ENCODE measurements around the gene ITGB7. TPM values are rescaled to one million over a fixed set of nuclear protein-coding genes. Genes with fewer than 3 reads are reported as not detected.

Gene ITGB7
- polyA plus RNA-seq, 3 donors, result 24.1 to 33.1 (median 28.4) TPM

- Histone ChIP-seq H3K79me2 (ENCODE audit: insufficient read depth, low read length) (no peaks in the 10 kb centered on the region), H3K4me1 (ENCODE audit: control insufficient read depth in 1 of 2, insufficient read depth in 2 of 2, low read length in 2 of 2) (no peaks in the 10 kb centered on the region), H3K27me3 (ENCODE audit: control insufficient read depth in 2 of 2, insufficient read depth in 2 of 2, low read length in 2 of 2) (no peaks in the 10 kb centered on the region), H2AFZ (ENCODE audit: insufficient read depth, low read depth, low read length, poor library complexity, severe bottlenecking) (no peak overlapping the region), H3K4me2 (replicated peaks; ENCODE audit: extremely low read depth, low read length, poor library complexity, severe bottlenecking) (no peak overlapping the region), H3K9me3 (replicated peaks in 1 of 2; ENCODE audit: control insufficient read depth in 1 of 2, insufficient read depth in 1 of 2, low read length in 2 of 2) (no peaks in the 10 kb centered on the region), H4K20me1 (ENCODE audit: insufficient read depth, low read length) (no peaks in the 10 kb centered on the region), H3K36me3 (replicated peaks in 1 of 2; ENCODE audit: control insufficient read depth in 1 of 2, insufficient read depth in 2 of 2, low read length in 2 of 2) (no peaks in the 10 kb centered on the region), H3K9ac (ENCODE audit: insufficient read depth, low read length, poor library complexity, severe bottlenecking) (no peak overlapping the region), H3K4me3 (replicated peaks in 1 of 3; ENCODE audit: low read depth in 2 of 3, low read length in 3 of 3) (no peak overlapping the region), H3K27ac (ENCODE audit: low read depth in 1 of 2, low read length in 2 of 2) (no peak overlapping the region)
- intact Hi-C loops (cut with micrococcal nuclease), result no loop called here
- H3K27me3 Mint-ChIP-seq (ENCODE audit: low read depth in 3 of 3), result peaks cover 0 to 4% (median 3%) of the 10 kb centered on the region in 3 donors
- H3K36me3 Mint-ChIP-seq, result no peaks in the 10 kb centered on the region
- TF ChIP-seq CTCF (IDR thresholded peaks at IDR 0.05), result no peak
- no peak overlapping the region for H3K27ac Mint-ChIP-seq
- 80% methylated on average over 1 of the region's 15 CpGs for WGBS (ENCODE audit: insufficient coverage)
- no peak for DNase-seq
- no peaks in the 10 kb centered on the region for H3K4me1 Mint-ChIP-seq
- H3K9me3 Mint-ChIP-seq, result peaks cover 0 to 3% (median 0%) of the 10 kb centered on the region in 7 donors
- H3K4me3 Mint-ChIP-seq, result no peak overlapping the region
Measured at GRCh38 chr12:53147653-53148052, 59.4 kb downstream of the ITGB7 start.

- TF ChIP-seq CTCF (IDR thresholded peaks at IDR 0.05), result no peak
- Histone ChIP-seq H3K9ac (ENCODE audit: insufficient read depth, low read length, poor library complexity, severe bottlenecking) (no peak overlapping the region), H3K27ac (ENCODE audit: low read depth in 1 of 2, low read length in 2 of 2) (no peak overlapping the region), H4K20me1 (ENCODE audit: insufficient read depth, low read length) (no peaks in the 10 kb centered on the region), H2AFZ (ENCODE audit: insufficient read depth, low read depth, low read length, poor library complexity, severe bottlenecking) (no peak overlapping the region), H3K4me2 (replicated peaks; ENCODE audit: extremely low read depth, low read length, poor library complexity, severe bottlenecking) (no peak overlapping the region), H3K36me3 (replicated peaks in 1 of 2; ENCODE audit: control insufficient read depth in 1 of 2, insufficient read depth in 2 of 2, low read length in 2 of 2) (no peaks in the 10 kb centered on the region), H3K4me1 (ENCODE audit: control insufficient read depth in 1 of 2, insufficient read depth in 2 of 2, low read length in 2 of 2) (no peaks in the 10 kb centered on the region), H3K79me2 (ENCODE audit: insufficient read depth, low read length) (no peaks in the 10 kb centered on the region), H3K9me3 (replicated peaks in 1 of 2; ENCODE audit: control insufficient read depth in 1 of 2, insufficient read depth in 1 of 2, low read length in 2 of 2) (no peaks in the 10 kb centered on the region), H3K27me3 (ENCODE audit: control insufficient read depth in 2 of 2, insufficient read depth in 2 of 2, low read length in 2 of 2) (no peaks in the 10 kb centered on the region), H3K4me3 (replicated peaks in 1 of 3; ENCODE audit: low read depth in 2 of 3, low read length in 3 of 3) (no peak overlapping the region)
- H3K4me1 Mint-ChIP-seq, result no peaks in the 10 kb centered on the region
- H3K9me3 Mint-ChIP-seq, result peaks cover 0 to 3% (median 0%) of the 10 kb centered on the region in 7 donors
- no peak for DNase-seq
- no peak overlapping the region for H3K4me3 Mint-ChIP-seq
- H3K36me3 Mint-ChIP-seq, result no peaks in the 10 kb centered on the region
- H3K27ac Mint-ChIP-seq, result no peak overlapping the region
- H3K27me3 Mint-ChIP-seq (ENCODE audit: low read depth in 3 of 3), result peaks cover 0 to 4% (median 3%) of the 10 kb centered on the region in 3 donors
- intact Hi-C loops (cut with micrococcal nuclease), result no loop called here
- no CpG with 5 or more reads among the region's 5 CpGs for WGBS (ENCODE audit: insufficient coverage)
Measured at GRCh38 chr12:53147181-53147580, 59.9 kb downstream of the ITGB7 start.

All from CD14-positive monocyte (primary cell).